Gastrocnemius medialis (tissue), 4 donors: ENCODE results near the gene CDKL5. TPM values are rescaled to one million over a fixed set of nuclear protein-coding genes. Genes with fewer than 3 reads are reported as not detected.
A peak's percentile ranks its signal among the peaks of the same experiment; 100 is the strongest.
"Not testable (repeated sequence)": the region's sequence is repeated elsewhere in the genome, so short reads cannot be mapped to it uniquely, and the experiment has no call there.

Experiments
- ATAC-seq, 2 donors: fragments of 150-250 bp; one replicate each; pipeline ENCODE4 v1.9.1; 2016
- DNase-seq, 2 donors: peaks; one replicate each; pipeline ENCODE4 v3.0.0-alpha.2; 2019
- H3K27ac ChIP-seq, 4 donors: fragments of 200-600 bp; sonication (generic); 1 replicate in 1 of 4; 2 replicates in 3 of 4; pipeline ENCODE4 v1.5.1; 2016 to 2018; ENCODE audit warnings: mild to moderate bottlenecking in 2 of 4, moderate library complexity in 1 of 4
- H3K27me3 ChIP-seq, 3 donors: fragments of 200-600 bp; sonication (generic) in 2 of 3; 1 replicate in 1 of 3; 2 replicates in 2 of 3; pipeline versions ENCODE4 v1.5.1 to v1.6.0; 2016 to 2019; ENCODE audit warnings: mild to moderate bottlenecking in 1 of 3, moderate library complexity in 1 of 3
- H3K36me3 ChIP-seq, 2 donors: fragments of 200-600 bp; sonication (generic) in 1 of 2; one replicate each; pipeline ENCODE4 v1.5.1; 2017 to 2018
- H3K4me1 ChIP-seq, 2 donors: fragments of 200-600 bp; sonication (generic) in 1 of 2; one replicate each; pipeline ENCODE4 v1.5.1; 2016 to 2017; ENCODE audit warnings: mild to moderate bottlenecking in 2 of 2
- H3K4me3 ChIP-seq, 4 donors: fragments of 200-600 bp; sonication (generic) in 3 of 4; 1 replicate in 1 of 4; 2 replicates in 3 of 4; pipeline ENCODE4 v1.5.1; 2016 to 2019; ENCODE audit warnings: mild to moderate bottlenecking in 2 of 4
- H3K9me3 ChIP-seq, 3 donors: fragments of 200-600 bp; sonication (generic) in 2 of 3; 1 replicate in 1 of 3; 2 replicates in 2 of 3; pipeline ENCODE4 v1.5.1; 2016 to 2019
- CTCF ChIP-seq, 5 experiments: fragments of 450-650 bp in 3 of 5; fragments of 200-600 bp in 2 of 5; sonication (generic) in 2 of 5; IDR thresholded peaks in 4 of 5; conservative IDR thresholded peaks in 1 of 5; 1 replicate in 4 of 5; 2 replicates in 1 of 5; pipeline ENCODE4 v1.5.1; 2016 to 2019; ENCODE audit warnings: antibody characterized with exemption in 5 of 5, mild to moderate bottlenecking in 3 of 5, moderate library complexity in 3 of 5
- POLR2A ChIP-seq, 2 donors: fragments of 450-650 bp; IDR thresholded peaks; one replicate each; pipeline ENCODE4 v1.6.1; 2017; ENCODE audit warnings: antibody characterized with exemption in 2 of 2, mild to moderate bottlenecking in 2 of 2, moderate library complexity in 2 of 2
- in situ Hi-C, 4 donors: fragments of 200-750 bp; cut with MboI; loops; one replicate each; pipeline versions ENCODE4 v1.15.0 to v1.8.0; 2017; ENCODE audit warnings: low sequenced_read_pairs in 4 of 4
- intact Hi-C: fragments of 100-400 bp; cut with DNase I; formaldehyde crosslinking; loops from one replicate; pipeline ENCODE4 v1.15.1; 2023; ENCODE audit warnings: low total_unique reads
- total RNA-seq, 4 donors: library from RNA; depleted of rRNA; stranded (reverse); fragments of >200 nt; gene quantifications; one replicate each; pipeline versions ENCODE4 v1.1.0 to v1.2.3, GENCODE V29; 2016

Gene CDKL5
- total RNA-seq, 4 donors from 2014 or later = 1.5 to 3.0 (median 2.8) TPM

- Histone ChIP-seq H3K36me3 (no peaks in the 10 kb centered on the region), H3K27me3 (no peaks in the 10 kb centered on the region), H3K9me3 (no peaks in the 10 kb centered on the region), H3K27ac (peak overlapping the region; percentile 82 to 86 (median 84)), H3K4me1 (peaks cover 0 to 4% of the 10 kb centered on the region in 2 donors), H3K4me3 (peak overlapping the region; percentile 71 to 93 (median 80))
- ATAC-seq = peak in 1 of 2 donors; percentile 4
- TF ChIP-seq CTCF (IDR thresholded peaks at IDR 0.05 in 4 of 5, conservative IDR thresholded peaks at IDR 0.05 in 1 of 5) (no peak), POLR2A (IDR thresholded peaks at IDR 0.05) (no peak)
- no peak for DNase-seq
- intact Hi-C loops = loop anchor here (10.0 kb wide), 1 partner anchor 559 kb away; the partner anchor contains the start of gene PHKA2
- in situ Hi-C loops = no loop called here
Observed at GRCh38 chrX:18426004-18426320, 554 bp downstream of the CDKL5 start.

GRCh38 chrX:18428006-18428405 is 2.6 kb downstream of the CDKL5 start:
- ATAC-seq (no peak), DNase-seq (no peak)
- intact Hi-C loops (loop anchor here (10.0 kb wide), 1 partner anchor 557 kb away; the partner anchor contains the start of gene PHKA2), in situ Hi-C loops (no loop called here)
- H3K9me3 ChIP-seq = no peaks in the 10 kb centered on the region
- no peaks in the 10 kb centered on the region for H3K36me3 ChIP-seq
- peaks cover 0 to 4% of the 10 kb centered on the region in 2 donors for H3K4me1 ChIP-seq
- H3K27me3 ChIP-seq = no peaks in the 10 kb centered on the region
- no peak overlapping the region for H3K4me3 ChIP-seq
- TF ChIP-seq POLR2A (IDR thresholded peaks at IDR 0.05) (no peak), CTCF (IDR thresholded peaks at IDR 0.05 in 4 of 5, conservative IDR thresholded peaks at IDR 0.05 in 1 of 5) (no peak)
- no peak overlapping the region for H3K27ac ChIP-seq

- in situ Hi-C loops, H3K4me1 ChIP-seq, DNase-seq, H3K36me3 ChIP-seq, ATAC-seq, H3K9me3 ChIP-seq, intact Hi-C loops, H3K4me3 ChIP-seq, H3K27ac ChIP-seq, H3K27me3 ChIP-seq: not testable (repeated sequence)
Observed at GRCh38 chrX:18433288-18433687, 7.9 kb downstream of the CDKL5 start.

- intact Hi-C loops (no loop called here), in situ Hi-C loops (no loop called here)
- no peak for DNase-seq
- Histone ChIP-seq H3K36me3 (no peaks in the 10 kb centered on the region), H3K9me3 (no peaks in the 10 kb centered on the region), H3K4me1 (no peaks in the 10 kb centered on the region), H3K4me3 (no peak overlapping the region), H3K27ac (no peak overlapping the region), H3K27me3 (no peaks in the 10 kb centered on the region)
- TF ChIP-seq POLR2A (IDR thresholded peaks at IDR 0.05) (no peak), CTCF (IDR thresholded peaks at IDR 0.05 in 4 of 5, conservative IDR thresholded peaks at IDR 0.05 in 1 of 5) (no peak)
- no peak for ATAC-seq
Observed at GRCh38 chrX:18434896-18435295, 9.5 kb downstream of the CDKL5 start.

GRCh38 chrX:18436017-18436416 is 10.6 kb downstream of the CDKL5 start:
- in situ Hi-C loops (no loop called here), intact Hi-C loops (no loop called here)
- H3K9me3 ChIP-seq = no peaks in the 10 kb centered on the region
- H3K4me1 ChIP-seq = no peaks in the 10 kb centered on the region
- TF ChIP-seq CTCF (IDR thresholded peaks at IDR 0.05 in 4 of 5, conservative IDR thresholded peaks at IDR 0.05 in 1 of 5) (no peak), POLR2A (IDR thresholded peaks at IDR 0.05) (no peak)
- DNase-seq = no peak
- no peaks in the 10 kb centered on the region for H3K27me3 ChIP-seq
- no peak overlapping the region for H3K4me3 ChIP-seq
- no peak for ATAC-seq
- no peak overlapping the region for H3K27ac ChIP-seq
- no peaks in the 10 kb centered on the region for H3K36me3 ChIP-seq
